ENCODE results near the gene PNMA8A. TPM values are rescaled to one million over a fixed set of nuclear protein-coding genes. Genes with fewer than 3 reads are reported as not detected.
A peak's percentile ranks its signal among the peaks of the same experiment; 100 is the strongest.

Gene PNMA8A
- total RNA-seq, 1 experiment from 2014 or later, result not detected

- Histone ChIP-seq H4K20me1 (ENCODE audit: insufficient read depth) (no peaks in the 10 kb centered on the region), H3K9me3 (ENCODE audit: control insufficient read depth in 1 of 2, insufficient read depth in 1 of 2, low read depth in 1 of 2, low read length in 2 of 2) (no peaks in the 10 kb centered on the region), H3K4me1 (ENCODE audit: control insufficient read depth in 1 of 2, insufficient read depth in 2 of 2, low read length in 2 of 2) (no peaks in the 10 kb centered on the region), H3K79me2 (ENCODE audit: insufficient read depth, low read length) (no peaks in the 10 kb centered on the region), H3K9ac (ENCODE audit: low read length) (no peak overlapping the region), H3K4me2 (ENCODE audit: low read length) (peak overlapping the region; percentile 55), H3K27me3 (ENCODE audit: insufficient read depth, low read length) (no peaks in the 10 kb centered on the region), H3K36me3 (ENCODE audit: control insufficient read depth in 1 of 2, insufficient read depth in 2 of 2, low read length in 2 of 2) (no peaks in the 10 kb centered on the region), H3K9me2 (ENCODE audit: insufficient read depth) (no peaks in the 10 kb centered on the region), H3K27ac (ENCODE audit: low read depth, low read length) (no peak overlapping the region), H2AFZ (ENCODE audit: low read depth, low read length, poor library complexity, severe bottlenecking) (peak overlapping the region; percentile 41), H3K4me3 (replicated peaks in 1 of 2; ENCODE audit: low read depth in 1 of 2, low read length in 2 of 2) (no peak overlapping the region; a peak in 1 of 4 replicates)
- intact Hi-C loops (cut with micrococcal nuclease), result loop anchor here (1.0 to 10.0 kb wide), 4 partner anchors 86 to 403 kb away; no protein-coding TSS in a partner anchor
- ChIA-PET CTCF (interaction anchor here (0.7 to 1.7 kb wide), 3 partner anchors 90 to 207 kb away, joined by 3 to 16 read pairs (median 3); no protein-coding TSS in a partner anchor), RAD21 (ENCODE audit: low non-redundant PET in 1 of 2, low total read pairs in 2 of 2, uncharacterized antibody in 2 of 2, unreplicated experiment in 2 of 2) (no interaction called here), POLR2A (no interaction called here)
- ATAC-seq (peak; percentile 92), DNase-seq (ENCODE audit: low read depth, low spot score) (peak; percentile 29)
- TF ChIP-seq ZNF274 (IDR thresholded peaks at IDR 0.05; ENCODE audit: low read depth, low read length) (no peak), CTCF (IDR thresholded peaks at IDR 0.05 in 2 of 3, conservative IDR thresholded peaks at IDR 0.05 in 1 of 3; ENCODE audit: borderline replicate concordance in 1 of 3, insufficient read depth in 1 of 3, low read depth in 2 of 3, low read length in 2 of 3) (peak; percentile 92 to 98 (median 95)), RAD21 (IDR thresholded peaks at IDR 0.05; ENCODE audit: low read depth) (peak; percentile 98), EGR1 (IDR thresholded peaks at IDR 0.05; ENCODE audit: low read depth) (no peak), FOSL1 (IDR thresholded peaks at IDR 0.05; ENCODE audit: low read depth) (no peak), POLR2A (IDR thresholded peaks at IDR 0.05; ENCODE audit: borderline replicate concordance, extremely low read depth, insufficient read depth, insufficient read length) (no peak), SP1 (IDR thresholded peaks at IDR 0.05; ENCODE audit: low read depth) (no peak)
- no TSS peak for BruUV-seq (replicated peaks)
Measured at GRCh38 chr19:46487802-46488445, 16.6 kb upstream of the PNMA8A start.
